HepG2 (cell line): ENCODE measurements around the gene PRKCE. TPM values are rescaled to one million over a fixed set of nuclear protein-coding genes. Genes with fewer than 3 reads are reported as not detected.

Source experiments
- ATAC-seq: fragments of 200-7000 bp; cut with Tn5 transposase; 3 replicates; pipeline ENCODE4 v1.9.1; 2020; ENCODE audit warnings: mild to moderate bottlenecking, moderate library complexity
- BruUV-seq: library from RNA; stranded (reverse); fragments of 400-500 nt; replicated peaks from 2 replicates; lab custom pipeline; 2021; lab: Mats Ljungman, UMichigan
- CTCF ChIA-PET: fragments of 300-600 bp; formaldehyde crosslinking; extraction: SDS; loops from one replicate; lab custom pipeline; 2021; ENCODE audit warnings: low total read pairs, inconsistent platforms, low intra/inter-chr PET ratio; lab: Yijun Ruan, JAX
- POLR2A ChIA-PET: fragments of 350-600 bp; sonication (Branson Sonifier 250); formaldehyde crosslinking; loops from one replicate; lab custom pipeline; 2020; ENCODE audit warnings: antibody characterized with exemption, inconsistent platforms; lab: Yijun Ruan, JAX
- DNase-seq: peaks from one replicate; pipeline ENCODE4 v3.0.0-alpha.2; 2015; ENCODE audit warnings: low spot score
- FAIRE-seq: peaks from 3 replicates; lab custom pipeline; 2011; peaks lifted over from hg19 to GRCh38; lab: Jason Lieb, UNC
- H2AFZ ChIP-seq: one replicate; pipeline ENCODE4 v1.6.1; 2011; ENCODE audit warnings: low read length, inconsistent platforms
- H3K27ac ChIP-seq: fragments of 300-600 bp; 3 replicates; pipeline ENCODE4 v1.8.0; 2011; ENCODE audit warnings: mixed run types, mild to moderate bottlenecking, mixed read lengths, low read length, inconsistent platforms; ENCODE audit not compliant: insufficient read depth; ENCODE audit errors: extremely low read length
- H3K27me3 ChIP-seq, 2 experiments: fragments of 200-600 bp in 1 of 2; 2 replicates in 1 of 2; 3 replicates in 1 of 2; pipeline versions ENCODE4 v1.6.0 to v1.8.0; 2011; ENCODE audit warnings: low read length in 2 of 2, mild to moderate bottlenecking in 2 of 2, moderate library complexity in 2 of 2, inconsistent platforms in 1 of 2; ENCODE audit not compliant: insufficient read depth in 2 of 2, control insufficient read depth in 1 of 2
- H3K36me3 ChIP-seq, 2 experiments: fragments of 200-600 bp in 1 of 2; replicated peaks in 1 of 2; 2 replicates in 1 of 2; 3 replicates in 1 of 2; pipeline versions ENCODE4 v1.5.1 to v1.8.0; 2011; ENCODE audit warnings: low read length in 2 of 2, inconsistent platforms in 1 of 2; ENCODE audit not compliant: insufficient read depth in 2 of 2, control insufficient read depth in 1 of 2
- H3K4me1 ChIP-seq: 2 replicates; pipeline ENCODE4 v1.5.1; 2012; ENCODE audit warnings: low read length, inconsistent platforms; ENCODE audit not compliant: insufficient read depth
- H3K4me2 ChIP-seq: 2 replicates; pipeline ENCODE4 v1.6.0; 2011; ENCODE audit warnings: low read depth, low read length, inconsistent platforms
- H3K4me3 ChIP-seq, 3 experiments: fragments of 200-600 bp in 1 of 3; sonication (generic), shearing (Covaris generic) in 1 of 3; replicated peaks in 1 of 3; 2 replicates each; pipeline ENCODE4 v1.5.1; 2011 to 2016; ENCODE audit warnings: low read length in 3 of 3, inconsistent platforms in 2 of 3, low read depth in 2 of 3, mild to moderate bottlenecking in 2 of 3, control low read depth in 1 of 3, mixed read lengths in 1 of 3; ENCODE audit not compliant: insufficient read depth in 1 of 3
- H3K79me2 ChIP-seq: one replicate; pipeline ENCODE4 v1.6.1; 2011; ENCODE audit warnings: low read length, inconsistent platforms; ENCODE audit not compliant: insufficient read depth
- H3K9ac ChIP-seq: 2 replicates; pipeline ENCODE4 v1.6.0; 2011; ENCODE audit warnings: mild to moderate bottlenecking, low read depth, low read length, inconsistent platforms; ENCODE audit not compliant: insufficient read depth
- H3K9me3 ChIP-seq: 2 replicates; pipeline ENCODE4 v1.5.1; 2012; ENCODE audit warnings: mild to moderate bottlenecking, low read length
- H4K20me1 ChIP-seq: 2 replicates; pipeline ENCODE4 v1.6.0; 2011; ENCODE audit warnings: inconsistent platforms, mild to moderate bottlenecking, low read length, moderate library complexity; ENCODE audit not compliant: insufficient read depth
- KDM3A ChIP-seq: IDR thresholded peaks from 2 replicates; pipeline ENCODE4 v1.6.1; 2018; ENCODE audit warnings: low read depth, missing compliant biosample characterization
- PATZ1 ChIP-seq: sonication (generic); formaldehyde crosslinking; IDR thresholded peaks from 2 replicates; pipeline ENCODE4 v1.4.0; 2020; ENCODE audit warnings: missing genetic modification reagents
- SALL2 ChIP-seq: sonication (generic); formaldehyde crosslinking; IDR thresholded peaks from 2 replicates; pipeline ENCODE4 v1.8.1; 2023; ENCODE audit warnings: mild to moderate bottlenecking, missing genetic modification reagents, inconsistent platforms
- ZNF619 ChIP-seq: sonication (generic); formaldehyde crosslinking; IDR thresholded peaks from 2 replicates; pipeline ENCODE4 v1.4.0; 2020; ENCODE audit warnings: mild to moderate bottlenecking, missing genetic modification reagents
- ZNF670 ChIP-seq: sonication (generic); formaldehyde crosslinking; IDR thresholded peaks from 2 replicates; pipeline ENCODE4 v1.8.0; 2022; ENCODE audit warnings: mild to moderate bottlenecking, missing genetic modification reagents, borderline replicate concordance
- WGBS: methylation state at CpG from one replicate; pipeline ENCODE4 v1.1.6; 2017; ENCODE audit warnings: low lambda C conversion rate; 5-methylcytosine and 5-hydroxymethylcytosine counted together
- in situ Hi-C: cut with HindIII; loops from 2 replicates; pipeline ENCODE4 v1.10.0; 2017; ENCODE audit warnings: low pct_unique_long_range_greater_than_20kb; ENCODE audit not compliant: extremely low pct_ligation_motif_present
- intact Hi-C: fragments of 100-400 bp; cut with micrococcal nuclease; formaldehyde crosslinking; loops from one replicate; pipeline ENCODE4 v1.10.0; 2022; ENCODE audit not compliant: unreplicated experiment
- polyA plus RNA-seq, 8 experiments: library from polyadenylated mRNA; depleted of rRNA in 3 of 8; stranded (reverse) in 7 of 8; unstranded in 1 of 8; fragments of >200 nt; fragmentation: Illumina TruSeq in 4 of 8; extraction: Trizol in 4 of 8; gene quantifications; 2 replicates each; pipeline versions ENCODE4 v1.2.1 to v1.2.3, GENCODE V29; 2011 to 2016; ENCODE audit warnings: low read depth in 4 of 8, missing spikeins in 1 of 8, mixed read lengths in 1 of 8; ENCODE audit not compliant: insufficient read depth in 1 of 8
- total RNA-seq, 5 experiments: library from RNA; depleted of rRNA; stranded (reverse); fragments of >200 nt; fragmentation: Illumina TruSeq; extraction: Trizol; gene quantifications; 2 replicates each; pipeline ENCODE4 v1.2.3, GENCODE V29; 2016; ENCODE audit warnings: low read depth in 1 of 5

PRKCE gene
- total and polyA plus RNA-seq, 2 of the 13 experiments (the other 11 are each of a cell fraction or from before 2014, with no cell fraction given) = 1.0 to 3.9 TPM

GRCh38 chr2:45750484-45750883, 99.0 kb downstream of the PRKCE start:
- no peak for DNase-seq
- no peak overlapping the region for H3K4me3 ChIP-seq
- whole genome bisulfite sequencing = 7% methylated on average over 1 of the region's 1 CpG
- TF ChIP-seq KDM3A = no peak
- intact Hi-C loops (no loop called here), in situ Hi-C loops (no loop called here)
- H3K9me3 ChIP-seq = no peaks in the 10 kb centered on the region
- POLR2A ChIA-PET = no interaction called here
- H3K4me1 ChIP-seq = no peaks in the 10 kb centered on the region
- H4K20me1 ChIP-seq = no peaks in the 10 kb centered on the region
- no peak for ATAC-seq
- no peak overlapping the region for H3K27ac ChIP-seq
- H3K27me3 ChIP-seq = no peaks in the 10 kb centered on the region
- H3K9ac ChIP-seq = no peak overlapping the region
- no peaks in the 10 kb centered on the region for H3K36me3 ChIP-seq
- H2AFZ ChIP-seq = no peak overlapping the region
- CTCF ChIA-PET = no interaction called here
- FAIRE-seq = no peak
- no peak overlapping the region for H3K4me2 ChIP-seq
- BruUV-seq = no TSS peak
- H3K79me2 ChIP-seq = no peaks in the 10 kb centered on the region

- TF ChIP-seq ZNF619 (CRISPR knock-in tag) (no peak), SALL2 (CRISPR knock-in tag) (no peak), ZNF670 (CRISPR knock-in tag) (no peak), PATZ1 (no peak)
- TF ChIP-seq, all 625 proteins: peak for 0
- H3K27me3 ChIP-seq = no peaks in the 10 kb centered on the region
- H3K9ac ChIP-seq = no peak overlapping the region
- in situ Hi-C loops (no loop called here), intact Hi-C loops (no loop called here)
- no peaks in the 10 kb centered on the region for H3K36me3 ChIP-seq
- ATAC-seq = no peak
- H3K27ac ChIP-seq = no peak overlapping the region
- H4K20me1 ChIP-seq = no peaks in the 10 kb centered on the region
- BruUV-seq = no TSS peak
- no peak overlapping the region for H3K4me3 ChIP-seq
- H3K4me1 ChIP-seq = no peaks in the 10 kb centered on the region
- H3K9me3 ChIP-seq = no peaks in the 10 kb centered on the region
- ChIA-PET CTCF (no interaction called here), POLR2A (no interaction called here)
- FAIRE-seq = no peak
- WGBS = 66% methylated on average over 4 of the region's 4 CpGs
- DNase-seq = no peak
- no peak overlapping the region for H2AFZ ChIP-seq
- no peak overlapping the region for H3K4me2 ChIP-seq
- no peaks in the 10 kb centered on the region for H3K79me2 ChIP-seq
These were observed 101.9 kb downstream of the PRKCE start for GRCh38 chr2:45753381-45753780.
